H1 (cell line): ENCODE data around the gene NRL. TPM values are rescaled to one million over a fixed set of nuclear protein-coding genes. Genes with fewer than 3 reads are reported as not detected.

Experiments
- ASH2L ChIP-seq: fragments of 200-600, 300-600 bp; sonication (generic); IDR thresholded peaks from one replicate; pipeline ENCODE4 v1.7.1; 2017; ENCODE audit warnings: low read length
- GABPA ChIP-seq: IDR thresholded peaks from 2 replicates; pipeline ENCODE4 v1.6.1; 2011; ENCODE audit warnings: mild to moderate bottlenecking, low read length, moderate library complexity, borderline replicate concordance; ENCODE audit not compliant: insufficient read depth
- HDAC2 ChIP-seq, 2 experiments: fragments of 300-600 bp in 1 of 2; sonication (generic) in 1 of 2; IDR thresholded peaks; 2 replicates each; pipeline ENCODE4 v1.6.1; 2011 to 2012; ENCODE audit warnings: low read depth in 2 of 2, low read length in 2 of 2, mild to moderate bottlenecking in 2 of 2, moderate library complexity in 2 of 2, borderline replicate concordance in 1 of 2, inconsistent platforms in 1 of 2
- RFX5 ChIP-seq: IDR thresholded peaks from 2 replicates; pipeline ENCODE4 v1.6.1; 2011; ENCODE audit warnings: low read depth, low read length, improper control_type of control experiment, borderline replicate concordance
- TAF1 ChIP-seq: IDR thresholded peaks from 2 replicates; pipeline ENCODE4 v1.6.1; 2011; ENCODE audit warnings: mild to moderate bottlenecking, low read depth, low read length
- TCF12 ChIP-seq: IDR thresholded peaks from 2 replicates; pipeline ENCODE4 v1.6.1; 2011; ENCODE audit warnings: low read depth, mild to moderate bottlenecking, low read length
- polyA plus RNA-seq, 7 experiments: library from polyadenylated mRNA; depleted of rRNA in 3 of 7; stranded (reverse) in 5 of 7; unstranded in 2 of 7; fragments of >200 nt in 5 of 7; fragments of 200-250 nt in 2 of 7; gene quantifications; 1 replicate in 5 of 7; 2 replicates in 1 of 7; 4 replicates in 1 of 7; pipeline versions ENCODE4 v1.2.1 to v1.2.3, GENCODE V29; 2011 to 2013; ENCODE audit warnings: missing spikeins in 2 of 7, mixed read lengths in 2 of 7
- total RNA-seq: library from RNA; stranded (reverse); fragmentation: NEBNext Ultra II Directional; extraction: Animal tissue kit (Norgen Biotek cat#: 25700); gene quantifications from 2 replicates; pipeline ENCODE4 v1.2.1, GENCODE V29; 2021
- TF ChIP-seq, protein P1 (sequence below): IDR thresholded peaks from 2 replicates; pipeline ENCODE4 v1.6.1; 2012; ENCODE audit warnings: low read length, inconsistent platforms
- TF ChIP-seq, protein P2 (sequence below): IDR thresholded peaks from 2 replicates; pipeline ENCODE4 v1.6.1; 2011; ENCODE audit warnings: low read depth, mild to moderate bottlenecking, low read length; ENCODE audit not compliant: insufficient read depth

Gene NRL
- total and polyA plus RNA-seq, 2 of the 8 experiments (the other 6 are each of a cell fraction or from before 2014, with no cell fraction given): 1.1 to 2.2 TPM

DNA sequence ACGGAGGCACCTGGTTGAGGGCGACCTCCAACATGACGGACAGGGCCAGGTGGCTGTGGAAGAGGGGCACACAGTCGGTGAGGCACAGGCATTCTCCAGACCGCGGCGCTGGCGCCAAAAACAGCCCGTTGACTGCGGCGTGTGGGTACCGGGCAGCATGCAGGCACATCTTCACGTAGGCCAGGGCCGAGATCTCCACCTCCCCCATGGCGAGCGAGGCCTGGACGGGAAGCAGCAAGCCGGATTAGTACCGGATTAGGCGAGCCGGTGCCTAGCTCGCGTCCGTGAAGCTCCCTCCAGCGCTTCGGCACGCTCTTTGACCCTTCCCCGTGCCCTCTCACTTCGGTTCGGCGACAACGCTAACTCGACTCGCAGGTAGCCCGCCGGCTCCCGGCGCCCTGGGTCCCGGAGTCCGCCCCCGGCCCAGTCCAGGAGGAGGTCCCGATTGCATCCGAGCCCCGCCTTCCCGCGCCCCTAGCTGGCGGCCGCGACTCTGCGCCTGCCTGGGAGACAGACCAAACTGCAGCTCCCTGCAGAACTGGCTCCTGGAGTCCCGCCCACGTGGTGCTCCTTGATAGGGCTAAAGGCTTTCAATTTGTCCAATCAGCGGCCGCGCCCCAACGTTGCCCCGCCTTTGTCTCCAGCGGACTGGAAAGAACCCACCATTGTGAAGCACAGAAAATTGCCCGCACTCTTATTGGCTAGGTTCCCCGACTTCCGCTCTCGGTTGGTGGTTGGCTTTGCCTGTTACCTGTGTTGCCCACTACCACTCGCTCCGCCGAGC is 26.5 kb upstream of the NRL start, which contains the start of gene EMC9 (continued):
- TF ChIP-seq, protein P1, sequence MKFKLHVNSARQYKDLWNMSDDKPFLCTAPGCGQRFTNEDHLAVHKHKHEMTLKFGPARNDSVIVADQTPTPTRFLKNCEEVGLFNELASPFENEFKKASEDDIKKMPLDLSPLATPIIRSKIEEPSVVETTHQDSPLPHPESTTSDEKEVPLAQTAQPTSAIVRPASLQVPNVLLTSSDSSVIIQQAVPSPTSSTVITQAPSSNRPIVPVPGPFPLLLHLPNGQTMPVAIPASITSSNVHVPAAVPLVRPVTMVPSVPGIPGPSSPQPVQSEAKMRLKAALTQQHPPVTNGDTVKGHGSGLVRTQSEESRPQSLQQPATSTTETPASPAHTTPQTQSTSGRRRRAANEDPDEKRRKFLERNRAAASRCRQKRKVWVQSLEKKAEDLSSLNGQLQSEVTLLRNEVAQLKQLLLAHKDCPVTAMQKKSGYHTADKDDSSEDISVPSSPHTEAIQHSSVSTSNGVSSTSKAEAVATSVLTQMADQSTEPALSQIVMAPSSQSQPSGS: peak; percentile 95
- TF ChIP-seq TAF1 (peak; percentile 92), TCF12 (0 out of 2 replicates have a peak, but pooled peaks have one; percentile 4), HDAC2 (IDR thresholded peaks at IDR 0.05; ENCODE audit: borderline replicate concordance in 1 of 2, low read depth in 2 of 2, low read length in 2 of 2) (no peak; a peak in 1 of 4 replicates), RFX5 (peak; percentile 69; the same call in 1 of the 2 replicates), GABPA (no peak), ASH2L (no peak)
- TF ChIP-seq, protein P2, sequence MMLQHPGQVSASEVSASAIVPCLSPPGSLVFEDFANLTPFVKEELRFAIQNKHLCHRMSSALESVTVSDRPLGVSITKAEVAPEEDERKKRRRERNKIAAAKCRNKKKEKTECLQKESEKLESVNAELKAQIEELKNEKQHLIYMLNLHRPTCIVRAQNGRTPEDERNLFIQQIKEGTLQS: no peak
